HG02798 (cell line): ENCODE data around the gene RASSF7.
"Not testable (repeated sequence)": the region's sequence is repeated elsewhere in the genome, so short reads cannot be mapped to it uniquely, and the experiment has no call there.

Experiments used
- ATAC-seq: cut with Tn5 transposase; IDR thresholded peaks from one replicate; pipeline ENCODE4 v1.9.1; 2021; ENCODE audit warnings: mild to moderate bottlenecking; ENCODE audit not compliant: unreplicated experiment, poor library complexity

RASSF7 gene

GRCh38 chr11:563066-563811, 2.5 kb downstream of the RASSF7 start:
- ATAC-seq: no peak

- no peak for ATAC-seq
Measured at GRCh38 chr11:563812-564578, 3.2 kb downstream of the RASSF7 start.

GRCh38 chr11:565921-566509, 5.2 kb downstream of the RASSF7 start:
- ATAC-seq: no peak

- no peak for ATAC-seq
Measured at GRCh38 chr11:567011-567628, 6.3 kb downstream of the RASSF7 start.

GRCh38 chr11:567629-568292, 7.0 kb downstream of the RASSF7 start:
- ATAC-seq: no peak

GRCh38 chr11:568306-569157, 7.8 kb downstream of the RASSF7 start:
- peak; percentile 92 for ATAC-seq

- no peak for ATAC-seq
Measured at GRCh38 chr11:569158-569885, 8.6 kb downstream of the RASSF7 start.

- no peak for ATAC-seq
Measured at GRCh38 chr11:571802-572185, 11.0 kb downstream of the RASSF7 start.

- ATAC-seq: no peak
Measured at GRCh38 chr11:573146-573759, 12.5 kb downstream of the RASSF7 start.

- not testable (repeated sequence) for ATAC-seq
Measured at GRCh38 chr11:574031-574570, 13.3 kb downstream of the RASSF7 start.

- no peak for ATAC-seq
Measured at GRCh38 chr11:574632-575312, 14.0 kb downstream of the RASSF7 start.

GRCh38 chr11:575313-575995, 14.7 kb downstream of the RASSF7 start:
- peak; percentile 45 for ATAC-seq

GRCh38 chr11:575996-576768, 15.4 kb downstream of the RASSF7 start, which contains the start of gene PHRF1:
Gene PHRF1 (plus strand): TSS chr11:576470. CDS start chr11:581513, 5,043 bp downstream.
- ATAC-seq: peak; percentile 86

GRCh38 chr11:576811-577610, 16.2 kb downstream of the RASSF7 start:
- no peak for ATAC-seq

GRCh38 chr11:577611-577894, 16.8 kb downstream of the RASSF7 start:
- ATAC-seq: no peak
